HG02943 (cell line): ENCODE results near the gene LRRC14B.
"Not testable (repeated sequence)": the region's sequence is repeated elsewhere in the genome, so short reads cannot be mapped to it uniquely, and the experiment has no call there.

Experiments
- ATAC-seq: cut with Tn5 transposase; IDR thresholded peaks from one replicate; pipeline ENCODE4 v1.9.1; 2021; ENCODE audit warnings: mild to moderate bottlenecking, low read depth, moderate library complexity; ENCODE audit not compliant: unreplicated experiment

The LRRC14B gene

DNA sequence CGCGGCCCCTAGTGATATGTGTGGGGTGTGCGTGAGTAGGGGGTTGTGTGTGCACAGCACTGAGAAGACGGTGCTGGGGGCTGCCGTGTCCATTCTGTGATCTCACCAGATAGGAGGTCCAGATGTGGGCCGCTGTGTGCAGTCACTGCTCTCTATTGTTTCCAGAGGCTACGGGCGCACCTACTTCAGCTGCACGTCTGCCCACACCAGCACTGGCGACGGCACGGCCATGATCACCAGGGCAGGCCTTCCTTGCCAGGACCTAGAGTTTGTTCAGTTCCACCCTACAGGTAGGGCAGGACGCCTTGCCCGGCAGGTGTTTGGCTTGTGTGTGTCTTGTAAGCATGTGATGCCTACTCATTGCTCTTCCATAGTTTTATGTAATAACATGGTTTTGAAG is 39.4 kb downstream of the LRRC14B start:
- ATAC-seq: no peak

DNA sequence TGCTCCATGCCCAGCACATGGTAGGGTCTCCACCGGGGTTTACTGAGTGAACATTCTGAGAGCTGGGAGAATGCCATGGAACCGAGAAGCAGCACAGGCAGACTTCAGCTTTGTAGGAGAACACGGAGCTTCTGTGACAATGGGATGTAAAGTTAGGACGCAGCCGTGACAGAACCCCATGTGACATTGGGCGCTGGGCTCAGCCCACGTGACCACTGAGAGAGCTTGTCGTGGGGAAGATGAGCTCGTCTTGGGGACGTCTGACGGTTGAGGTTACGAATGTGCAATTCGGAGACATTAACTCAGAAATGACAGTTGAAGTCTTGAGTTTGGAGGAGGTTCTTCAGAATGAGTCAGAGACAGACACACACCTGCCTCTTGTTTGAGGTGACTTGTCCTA is 40.4 kb downstream of the LRRC14B start:
- ATAC-seq: no peak

DNA sequence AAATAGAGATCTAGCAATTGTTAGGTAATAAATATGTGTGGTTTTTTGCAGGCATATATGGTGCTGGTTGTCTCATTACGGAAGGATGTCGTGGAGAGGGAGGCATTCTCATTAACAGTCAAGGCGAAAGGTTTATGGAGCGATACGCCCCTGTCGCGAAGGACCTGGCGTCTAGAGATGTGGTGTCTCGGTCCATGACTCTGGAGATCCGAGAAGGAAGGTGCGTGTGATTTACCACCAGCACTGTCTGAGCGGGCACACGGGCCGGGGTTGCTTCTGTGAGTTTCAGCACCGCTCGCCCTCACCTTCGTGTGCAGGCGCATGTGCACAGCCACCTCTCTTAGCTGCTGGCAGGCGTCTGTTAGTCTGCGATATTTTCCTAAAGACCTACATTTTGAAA is 42.1 kb downstream of the LRRC14B start:
- ATAC-seq: not testable (repeated sequence)

DNA sequence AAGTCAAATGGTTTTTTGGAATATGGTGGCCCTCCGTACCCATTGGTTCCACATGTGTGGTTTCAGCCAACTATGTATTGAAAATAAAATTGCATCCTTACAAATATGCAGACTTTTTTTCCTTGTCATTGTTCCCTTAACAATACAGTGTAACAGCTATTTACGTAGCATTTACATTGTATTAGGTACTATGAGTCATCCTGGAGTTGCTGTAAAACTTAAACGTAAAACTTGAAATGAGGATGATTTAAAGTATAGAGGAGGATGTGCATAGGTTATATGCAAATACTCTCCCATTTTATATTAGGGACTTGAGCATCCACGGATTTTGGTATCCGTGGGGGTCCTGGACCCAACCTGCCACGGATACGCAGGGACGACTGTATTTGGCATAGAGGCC is 43.2 kb downstream of the LRRC14B start:
- no peak for ATAC-seq

DNA sequence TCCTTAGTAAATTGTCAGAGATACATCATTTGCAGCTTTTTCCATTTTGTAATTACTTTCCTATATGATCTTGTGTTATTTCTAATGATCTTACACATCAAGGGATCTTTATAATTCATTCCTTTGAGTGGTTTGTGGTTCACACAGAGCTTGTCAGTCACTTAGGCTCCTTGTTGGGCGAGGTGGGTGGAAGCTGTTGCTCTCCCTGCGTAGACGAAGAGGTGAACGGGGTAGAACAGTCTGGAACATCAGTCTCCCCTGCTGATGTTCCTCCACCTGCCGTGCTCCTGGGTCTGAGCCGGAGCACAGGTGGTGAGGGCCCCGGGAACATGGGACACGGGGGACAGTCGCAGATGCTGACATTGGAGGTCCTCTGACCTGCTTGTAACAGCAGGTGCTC is 44.2 kb downstream of the LRRC14B start:
- ATAC-seq: not testable (repeated sequence)

DNA sequence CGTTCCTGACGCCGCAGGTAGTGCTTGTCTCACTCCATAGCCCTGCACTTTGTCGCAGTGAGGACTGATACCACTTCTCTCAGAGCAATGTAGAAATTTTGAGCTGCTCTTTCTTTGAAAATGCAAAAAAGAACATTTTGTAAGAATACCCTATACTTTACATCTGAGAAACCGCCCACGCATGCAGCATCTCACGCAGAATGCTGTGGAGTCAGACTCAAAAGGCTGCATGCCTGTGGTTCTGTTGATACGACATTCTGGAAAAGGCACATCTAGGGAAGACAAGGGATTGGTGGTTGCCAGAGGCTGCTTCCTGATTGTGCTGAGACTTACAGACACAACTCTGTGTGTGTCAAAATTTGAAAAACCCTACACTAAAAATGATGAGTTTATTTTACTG is 46.6 kb downstream of the LRRC14B start:
- not testable (repeated sequence) for ATAC-seq

DNA sequence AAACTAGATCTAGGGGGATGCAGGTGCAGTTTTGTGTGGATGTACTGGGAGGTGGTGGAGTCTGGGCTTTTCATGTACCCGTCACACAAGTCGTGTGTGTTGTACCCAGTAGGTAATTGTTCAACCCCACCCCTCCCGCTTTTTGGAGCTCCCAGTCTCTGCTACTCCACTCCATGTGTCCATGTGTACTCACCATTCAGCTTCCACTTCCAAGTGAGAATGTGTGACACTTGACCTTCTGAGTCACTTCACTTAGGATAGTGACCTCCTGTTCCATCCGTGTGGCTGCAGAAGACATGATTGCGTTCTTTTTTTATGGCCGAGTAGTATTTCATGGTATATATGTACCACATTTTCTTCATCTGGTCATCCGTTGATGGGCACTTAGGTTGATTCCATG is 49.3 kb downstream of the LRRC14B start:
- not testable (repeated sequence) for ATAC-seq

DNA sequence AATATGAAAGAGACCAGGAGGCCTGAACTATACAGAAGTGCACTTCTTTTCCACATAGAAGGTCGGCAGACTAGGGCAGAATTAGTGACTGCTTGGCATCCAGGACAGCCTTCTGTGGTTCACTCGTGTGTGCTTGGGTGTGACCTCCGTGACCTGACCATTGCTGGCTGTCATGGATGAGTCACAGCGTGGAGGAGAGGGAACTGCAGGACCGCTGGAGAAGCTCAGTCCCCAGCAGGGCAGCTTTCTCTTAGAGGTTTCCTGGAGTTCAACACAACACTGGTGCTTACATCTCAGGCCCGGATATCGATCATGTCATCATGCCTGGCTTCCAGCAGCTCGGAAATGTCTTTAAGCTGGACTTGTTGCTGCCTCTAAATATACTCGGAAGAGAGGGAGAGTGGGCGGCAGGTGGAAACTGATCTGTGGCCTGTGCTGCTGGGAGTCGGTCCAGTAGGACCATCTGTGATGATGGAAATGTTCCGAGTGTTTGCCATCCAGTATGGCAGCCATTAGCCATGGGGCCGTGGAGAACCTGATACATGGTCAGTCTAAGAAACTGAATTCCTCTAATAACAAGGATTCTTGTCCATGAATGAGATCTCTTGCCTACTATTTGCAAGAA is 49.9 kb downstream of the LRRC14B start:
- not testable (repeated sequence) for ATAC-seq

DNA sequence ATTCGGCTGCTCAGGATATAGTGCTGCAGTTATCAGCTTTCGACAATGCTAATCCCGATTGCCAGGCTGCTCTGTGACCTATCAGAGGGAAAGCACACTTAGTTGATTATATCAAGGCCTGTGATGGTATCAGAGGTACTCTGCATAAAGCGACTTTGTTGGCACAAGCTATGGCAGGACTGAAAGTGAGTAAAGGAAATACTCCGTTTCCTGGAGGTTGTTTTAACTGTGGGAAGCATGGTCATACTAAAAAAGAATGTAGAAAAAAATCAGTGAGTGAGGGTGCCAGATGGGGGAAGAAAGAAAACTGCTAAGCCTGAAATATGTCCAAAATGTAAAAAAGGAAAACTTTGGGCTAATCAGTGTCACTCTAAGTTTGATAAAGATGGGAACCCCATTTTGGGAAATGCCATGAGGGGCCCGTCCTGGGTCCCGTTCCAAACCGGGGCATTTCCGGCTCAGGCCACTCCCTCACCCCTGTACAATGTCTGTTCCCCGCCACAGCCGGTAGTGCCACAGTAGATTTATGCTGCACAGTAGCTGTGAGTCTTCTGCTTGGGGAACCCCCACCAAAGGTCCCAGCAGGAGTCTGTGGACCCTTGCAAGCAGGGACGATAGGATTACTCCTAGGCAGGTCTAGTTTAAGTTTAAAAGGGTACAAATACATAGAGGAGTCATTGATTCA is 52.5 kb downstream of the LRRC14B start:
- not testable (repeated sequence) for ATAC-seq

DNA sequence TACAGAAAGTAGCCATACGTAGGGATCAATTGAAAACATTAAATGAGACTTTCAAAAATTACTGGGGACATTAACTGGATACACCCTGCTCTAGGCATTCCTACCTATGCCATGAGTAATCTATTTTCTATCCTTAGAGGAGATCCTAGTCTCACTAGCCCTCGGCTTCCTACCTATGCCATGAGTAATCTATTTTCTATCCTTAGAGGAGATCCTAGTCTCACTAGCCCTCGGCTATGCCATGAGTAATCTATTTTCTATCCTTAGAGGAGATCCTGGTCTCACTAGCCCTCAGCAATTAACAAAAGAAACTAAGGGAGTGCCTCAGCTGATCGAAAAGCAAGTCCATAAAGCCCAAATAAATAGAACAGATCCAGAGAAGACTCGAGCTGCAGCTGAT is 54.4 kb downstream of the LRRC14B start:
- not testable (repeated sequence) for ATAC-seq
